Stimulated activated CD8-positive, alpha-beta memory T cell treated with anti-CD3 and anti-CD28 coated beads, Interleukin-7, amount 100 ng/mL, for 1 hour (primary cell): Measurements from ENCODE around the gene TRAPPC11.
"Not testable (repeated sequence)": the region's sequence is repeated elsewhere in the genome, so short reads cannot be mapped to it uniquely, and the experiment has no call there.

Source experiments
- DNase-seq, 2 donors: peaks; one replicate each; pipeline ENCODE4 v3.0.0-alpha.2; 2020; ENCODE audit warnings: low read depth in 2 of 2

Gene TRAPPC11

DNA sequence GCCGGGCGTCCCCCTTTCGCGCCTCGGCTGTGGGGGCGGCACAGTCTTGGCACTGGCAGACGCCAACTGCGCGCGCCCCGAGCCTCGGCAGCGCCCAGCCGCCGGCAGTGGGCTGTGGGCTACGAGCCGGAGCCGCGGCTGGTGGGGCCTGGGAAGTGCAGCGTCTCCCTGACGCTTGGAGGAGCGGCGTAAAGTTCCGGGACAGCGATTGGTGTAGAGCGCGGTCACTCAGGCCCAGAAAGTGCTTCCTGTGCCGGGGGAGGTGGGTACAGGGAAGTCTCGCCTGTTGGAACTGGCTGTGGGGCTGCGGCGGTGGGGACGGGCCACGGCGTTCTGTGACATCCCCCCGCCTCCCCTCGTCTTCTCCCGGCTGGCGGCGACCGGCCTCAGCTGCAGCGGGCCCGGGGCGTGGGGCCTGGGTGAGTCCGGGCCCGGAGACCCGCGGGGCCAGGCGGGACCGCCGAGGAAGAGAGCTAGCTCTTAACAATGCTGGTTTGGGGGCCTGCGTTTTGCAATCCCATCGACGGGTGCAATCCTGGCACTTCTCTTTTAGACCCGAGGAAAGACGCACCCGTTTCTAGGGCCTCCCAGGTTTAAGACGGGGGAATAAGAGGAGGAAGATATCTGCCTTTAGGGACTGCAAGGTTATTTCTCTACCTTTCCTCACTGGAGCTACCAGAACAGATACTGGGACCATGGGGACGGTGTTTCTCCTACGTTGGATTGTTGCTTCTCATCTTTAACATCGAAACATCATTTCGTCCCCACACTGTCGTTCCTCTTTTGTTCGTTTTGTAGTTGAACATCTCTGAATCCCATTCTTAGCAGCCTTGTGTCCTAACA, at the start of gene TRAPPC11, which contains the start of gene RWDD4:
Gene TRAPPC11 (plus strand): TSS at position 265 of the 843 bp plus-strand sequence. CDS start 4,575 bp downstream, outside the sequence.
Gene RWDD4 (minus strand): TSS at position 157 of the 843 bp plus-strand sequence. CDS start 233 bp downstream, outside the sequence.
- DNase-seq = peak; percentile 89 to 90

DNA sequence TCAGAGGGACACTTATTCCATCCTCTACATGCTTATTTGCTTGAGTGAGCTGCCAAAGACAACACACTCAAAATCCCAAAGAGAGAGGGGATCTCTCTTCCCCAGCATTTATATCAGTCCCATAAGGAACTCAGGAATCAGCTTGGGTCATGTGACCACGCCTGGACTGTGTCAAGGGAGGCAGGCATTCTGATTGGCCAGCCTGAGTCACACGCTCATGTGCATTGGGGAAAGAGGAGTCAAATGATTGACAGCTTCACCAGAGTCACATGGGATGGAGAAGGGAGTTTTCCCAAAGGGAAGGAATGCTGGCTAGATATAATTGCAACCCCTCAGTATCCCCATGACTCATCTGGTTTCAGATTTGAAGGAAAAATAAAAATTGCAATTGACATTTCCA, 49.1 kb upstream of the TRAPPC11 start:
- no peak for DNase-seq

DNA sequence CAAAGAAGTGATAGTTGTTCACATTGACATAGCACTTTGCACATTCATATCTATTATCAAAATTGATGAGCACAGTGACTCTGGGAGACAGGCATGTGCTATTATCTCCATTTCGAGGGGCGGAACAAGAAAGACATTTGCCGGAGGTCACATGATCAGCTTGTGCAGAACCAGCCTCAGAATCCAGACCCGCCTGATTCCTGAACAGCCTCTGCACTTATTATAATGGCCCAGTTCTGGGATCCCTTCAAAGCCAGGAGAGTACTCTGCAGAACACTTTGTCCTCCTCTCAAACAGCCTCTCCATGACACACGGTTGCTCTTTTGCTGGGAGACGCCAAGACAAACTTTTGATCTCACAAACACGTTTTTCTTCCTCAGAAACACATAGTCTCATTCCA, 48.5 kb upstream of the TRAPPC11 start:
- no peak for DNase-seq

DNA sequence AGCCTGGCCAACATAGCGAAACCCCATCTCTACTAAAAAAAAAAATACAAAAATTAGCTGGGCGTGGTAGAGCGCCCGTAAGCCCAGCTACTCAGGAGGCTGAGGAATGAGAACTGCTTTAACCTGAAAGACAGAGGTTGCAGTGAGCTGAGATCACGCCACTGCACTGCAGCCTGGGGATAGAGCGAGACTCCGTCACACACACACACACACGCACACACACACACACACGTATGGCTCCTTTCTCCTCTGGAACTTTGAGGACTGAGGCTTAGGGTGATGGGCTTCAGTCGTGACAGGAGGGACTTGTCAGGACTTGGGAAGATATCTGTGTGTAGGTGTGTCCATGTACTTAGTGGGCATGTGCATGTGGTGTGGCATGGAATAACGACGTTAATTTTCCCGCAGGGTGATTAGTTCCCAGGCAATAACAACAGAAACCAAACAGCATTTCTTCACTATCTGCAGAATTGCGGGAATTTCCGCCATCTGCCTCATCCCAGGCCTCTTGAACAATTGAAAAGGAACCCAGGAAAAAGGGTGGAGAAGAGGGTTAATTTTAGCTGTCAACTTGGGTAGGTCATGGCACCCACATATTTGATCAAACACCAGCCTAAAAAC, 47.8 kb upstream of the TRAPPC11 start:
- DNase-seq = no peak

DNA sequence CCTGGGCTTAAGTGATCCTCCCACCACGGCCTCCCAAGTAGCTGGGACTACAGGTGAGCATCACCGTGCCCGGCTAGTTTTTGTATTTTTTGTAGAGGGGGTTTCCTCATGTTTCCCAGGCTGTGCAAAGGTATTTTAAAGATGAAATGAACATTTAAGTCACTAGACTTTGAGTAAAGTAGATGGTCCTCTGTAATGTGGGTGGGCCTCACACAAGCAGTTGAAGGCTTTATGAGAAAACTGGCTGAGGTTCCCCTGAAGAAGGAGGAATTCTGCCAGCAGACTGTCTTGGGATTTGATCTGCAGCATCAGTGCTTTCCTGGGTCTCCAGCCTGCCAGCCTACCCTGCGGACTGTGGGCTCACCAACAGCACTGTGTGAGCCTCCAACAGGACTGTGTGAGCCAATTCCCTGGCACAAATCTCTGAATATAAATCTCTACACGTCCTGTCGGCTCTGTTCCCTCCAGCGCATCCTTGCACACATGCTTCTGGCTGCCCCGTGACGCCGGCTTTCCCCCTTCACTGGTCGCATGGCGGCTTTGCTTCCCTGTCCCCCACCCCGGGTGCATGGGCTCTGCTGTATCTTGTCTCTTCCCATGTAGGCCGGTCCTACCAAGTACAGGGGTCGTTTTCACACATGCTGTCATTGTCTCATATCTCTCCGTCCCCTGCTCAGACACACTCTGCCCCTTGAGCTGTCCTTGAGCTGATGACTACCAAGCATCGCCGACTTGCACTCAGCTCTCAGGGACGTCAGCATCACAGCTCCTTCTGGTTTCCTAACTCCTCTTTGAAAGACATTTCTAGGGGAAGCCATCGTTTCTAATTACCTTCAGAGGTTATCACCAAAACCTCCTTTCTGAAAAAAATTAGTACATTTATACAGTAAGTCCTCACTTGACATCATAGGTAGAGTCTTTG, 46.5 kb upstream of the TRAPPC11 start:
- DNase-seq = no peak

DNA sequence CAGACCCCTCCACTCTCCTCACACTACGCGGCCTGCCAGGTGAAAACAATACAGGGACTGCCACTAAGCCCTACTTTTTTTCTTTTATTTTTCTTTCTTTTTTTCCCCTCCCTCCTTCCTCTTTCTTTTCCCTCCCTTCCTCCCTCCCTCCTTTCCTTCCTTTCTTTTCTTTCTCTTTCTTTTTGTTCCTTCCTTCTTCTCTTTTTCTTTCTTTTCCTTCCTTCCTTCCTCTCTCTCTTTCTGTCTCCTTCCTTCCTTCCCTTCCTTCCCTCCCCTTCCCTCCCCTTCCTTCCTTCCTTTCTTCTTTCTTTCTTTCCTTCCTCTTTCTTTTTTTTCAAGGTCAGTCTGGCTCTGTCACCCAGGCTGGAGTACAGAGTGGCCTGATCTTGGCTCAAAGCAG, 42.0 kb upstream of the TRAPPC11 start:
- no peak for DNase-seq

DNA sequence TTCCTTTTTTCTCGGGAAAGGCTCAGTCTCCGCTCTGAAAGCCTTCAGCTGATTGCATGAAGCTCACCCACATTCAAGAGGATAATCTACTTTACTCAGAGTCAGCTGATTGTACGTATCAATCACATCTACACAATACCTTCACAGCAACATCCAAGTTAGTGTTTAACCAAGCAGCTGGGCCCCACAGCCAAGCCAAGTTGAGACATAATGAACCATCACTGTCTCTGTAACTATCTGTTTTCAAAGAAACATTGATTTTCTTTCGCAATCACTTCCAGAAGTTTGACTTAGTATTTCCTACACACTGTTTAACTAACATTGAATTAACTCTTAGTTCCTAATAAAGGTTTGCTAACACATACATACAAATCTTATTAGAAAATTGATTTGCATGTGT, 40.4 kb upstream of the TRAPPC11 start:
- DNase-seq = no peak

DNA sequence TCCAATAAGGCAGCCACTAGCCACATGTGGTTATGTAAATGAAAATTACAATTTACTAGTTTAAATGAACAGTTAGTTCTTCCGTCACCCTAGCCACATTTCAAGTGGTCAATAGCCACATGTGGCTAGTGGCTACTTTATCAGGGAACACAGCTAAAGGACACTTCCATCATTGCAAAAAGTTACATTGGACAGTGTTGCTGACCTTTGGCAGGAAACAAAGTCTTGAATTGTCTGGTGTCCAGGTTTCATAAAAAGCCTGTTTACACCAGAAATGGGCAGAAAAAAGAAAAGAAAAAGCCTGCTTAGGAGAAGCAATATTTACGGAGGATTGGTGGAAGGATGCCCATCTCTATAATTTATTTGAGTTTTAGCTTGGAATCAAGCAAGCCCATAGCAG, 38.7 kb upstream of the TRAPPC11 start:
- DNase-seq = no peak

DNA sequence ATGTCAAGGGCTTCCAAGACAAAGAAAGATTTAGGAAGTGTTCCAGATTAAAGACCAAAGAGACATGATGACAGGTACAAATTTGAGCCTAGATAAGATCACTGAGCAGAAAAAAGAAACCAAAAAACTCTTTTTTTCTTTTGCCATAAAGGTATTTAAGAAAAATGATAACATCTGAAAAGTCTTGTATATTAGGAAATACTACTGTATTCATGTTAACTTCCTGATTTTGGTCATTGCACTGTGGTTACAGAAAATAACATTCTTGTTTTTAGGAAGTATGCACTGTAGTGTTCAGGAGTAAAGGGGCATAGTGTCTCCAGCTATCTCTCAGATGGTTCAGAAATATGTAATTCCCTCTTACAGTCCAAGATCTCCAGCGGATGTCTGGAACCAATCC, 37.2 kb upstream of the TRAPPC11 start:
- no peak for DNase-seq

DNA sequence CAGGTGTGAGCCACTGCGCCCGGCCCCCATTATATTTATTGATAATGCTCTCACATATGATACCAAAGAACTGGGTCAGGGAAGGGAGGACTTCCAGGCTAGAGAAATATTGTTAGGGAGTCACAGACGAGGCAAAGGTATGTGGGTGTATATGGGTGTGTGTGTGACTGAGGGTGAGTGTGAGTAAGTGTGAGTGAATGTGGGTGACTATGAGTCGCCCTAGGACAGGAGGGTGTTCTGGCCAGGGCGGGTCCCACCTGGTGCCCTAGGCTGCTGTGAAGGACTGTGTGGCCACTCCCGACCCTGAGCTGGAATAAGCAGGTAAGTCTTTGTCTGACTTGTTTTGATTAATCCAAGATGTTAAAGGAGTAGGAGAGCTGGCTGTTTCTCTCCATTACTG, 34.5 kb upstream of the TRAPPC11 start:
- DNase-seq = no peak

DNA sequence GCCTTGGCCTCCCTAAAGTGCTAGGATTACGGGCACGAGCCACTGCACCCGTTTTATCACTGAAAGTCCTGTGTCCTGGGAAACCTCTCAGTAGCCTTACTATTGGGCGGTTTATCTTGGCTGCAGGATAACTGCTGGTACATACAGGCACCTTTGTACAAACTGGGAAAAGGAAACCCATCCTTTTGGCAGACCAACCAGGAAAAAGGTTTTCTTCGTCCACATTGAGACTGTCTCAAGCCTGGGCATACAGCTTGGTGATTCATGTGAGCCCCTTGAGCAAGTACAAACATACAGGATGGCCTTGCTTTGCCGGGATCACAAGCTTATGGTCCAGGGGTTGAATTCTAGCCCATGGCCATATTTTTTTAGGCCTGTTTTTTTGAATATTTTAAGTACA, 32.9 kb upstream of the TRAPPC11 start:
- no peak for DNase-seq

DNA sequence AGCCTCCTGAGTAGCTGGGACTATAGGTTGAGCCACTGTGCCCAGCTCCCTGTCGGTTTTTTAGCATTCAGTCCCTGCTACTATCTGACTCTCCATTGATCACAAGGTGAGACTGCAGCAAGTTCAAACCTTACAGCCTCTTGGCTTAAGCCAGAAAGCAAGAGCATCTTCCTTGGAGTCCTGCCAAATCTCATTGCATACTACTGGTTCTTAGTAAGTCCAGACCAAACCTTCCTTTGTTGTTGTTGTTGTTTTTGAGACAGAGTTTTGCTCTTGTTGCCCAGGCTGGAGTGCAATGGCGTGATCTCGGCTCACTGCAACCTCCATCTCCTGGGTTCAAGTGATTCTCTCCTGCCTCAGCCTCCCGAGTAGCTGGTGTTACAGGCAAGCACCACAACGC, 31.8 kb upstream of the TRAPPC11 start:
- DNase-seq = not testable (repeated sequence)

DNA sequence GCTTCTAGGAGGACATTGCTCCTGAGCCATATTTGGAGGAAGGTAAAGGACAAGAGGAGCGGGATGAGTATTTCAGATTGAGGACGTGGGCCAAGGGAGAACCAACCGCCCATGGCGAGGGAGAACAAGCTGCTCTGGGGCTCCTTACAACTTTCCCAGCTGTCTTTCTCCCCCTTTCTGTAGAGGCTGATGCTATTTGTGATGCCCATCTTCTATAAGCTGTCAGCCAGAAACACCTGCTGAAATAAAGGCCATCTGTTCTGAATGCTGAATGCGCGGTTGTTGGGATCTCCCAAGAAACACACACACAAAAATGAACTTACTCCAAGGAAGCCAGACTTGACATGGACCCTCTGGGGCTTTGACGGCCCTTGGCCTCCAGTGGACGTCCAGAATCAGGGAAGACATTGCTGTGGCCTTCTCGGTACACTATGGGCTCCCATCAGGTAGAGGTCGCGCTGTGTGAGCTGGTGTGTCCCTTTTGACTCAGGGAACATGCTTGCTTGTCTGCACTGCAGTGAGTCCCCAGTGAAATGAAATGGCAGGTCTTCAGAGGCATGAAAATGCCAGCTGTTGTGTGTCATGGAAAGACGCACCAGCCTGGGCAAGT, 31.0 kb upstream of the TRAPPC11 start:
- no peak for DNase-seq

DNA sequence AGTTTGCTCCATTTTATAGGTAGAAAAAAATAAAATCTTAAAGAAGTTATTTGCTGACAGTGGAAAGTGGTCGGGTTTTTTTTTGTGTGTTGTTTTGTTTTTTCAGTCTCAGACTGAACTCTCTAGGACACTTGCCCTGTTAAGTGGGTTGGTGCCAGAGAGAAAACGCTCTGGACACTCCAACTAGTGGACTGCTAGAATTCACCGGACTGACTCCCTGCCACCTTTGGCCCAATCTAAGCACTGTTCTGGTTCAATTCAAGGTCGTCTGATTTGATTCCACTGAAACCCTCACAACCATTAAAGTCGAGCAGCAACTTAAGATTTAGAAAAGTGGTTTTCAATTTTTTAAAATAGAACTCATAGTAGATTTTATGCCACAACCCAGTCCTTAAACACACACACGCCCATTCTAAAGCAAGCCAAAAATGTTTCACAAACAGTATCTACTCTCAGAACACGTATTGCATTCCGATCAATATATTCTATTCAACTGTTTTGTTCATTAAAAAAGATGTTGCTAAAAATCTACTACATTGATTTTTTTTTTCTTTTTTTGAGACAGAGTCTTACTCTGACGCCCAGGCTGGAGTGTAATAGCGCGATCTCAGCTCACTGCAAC, 27.4 kb upstream of the TRAPPC11 start:
- DNase-seq = no peak

DNA sequence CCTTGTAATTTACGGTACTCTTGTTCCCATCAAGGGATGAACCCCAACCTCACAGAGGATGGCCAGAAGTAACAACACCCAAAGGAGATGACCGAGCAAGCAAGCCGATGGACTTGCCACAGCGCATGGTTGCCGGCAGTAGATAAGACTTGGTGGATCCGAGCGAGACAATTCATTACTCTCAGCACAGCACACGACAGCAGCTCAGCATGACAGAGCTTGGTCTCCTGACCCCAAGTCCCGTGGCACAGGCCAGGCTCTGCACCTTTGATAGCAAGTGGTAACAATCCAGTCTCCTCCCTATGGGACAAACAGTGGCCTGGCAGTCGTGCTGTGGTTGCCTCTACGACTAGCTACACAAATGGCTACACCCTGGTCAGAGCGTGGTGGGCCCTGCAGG, 26.4 kb upstream of the TRAPPC11 start:
- DNase-seq = no peak

DNA sequence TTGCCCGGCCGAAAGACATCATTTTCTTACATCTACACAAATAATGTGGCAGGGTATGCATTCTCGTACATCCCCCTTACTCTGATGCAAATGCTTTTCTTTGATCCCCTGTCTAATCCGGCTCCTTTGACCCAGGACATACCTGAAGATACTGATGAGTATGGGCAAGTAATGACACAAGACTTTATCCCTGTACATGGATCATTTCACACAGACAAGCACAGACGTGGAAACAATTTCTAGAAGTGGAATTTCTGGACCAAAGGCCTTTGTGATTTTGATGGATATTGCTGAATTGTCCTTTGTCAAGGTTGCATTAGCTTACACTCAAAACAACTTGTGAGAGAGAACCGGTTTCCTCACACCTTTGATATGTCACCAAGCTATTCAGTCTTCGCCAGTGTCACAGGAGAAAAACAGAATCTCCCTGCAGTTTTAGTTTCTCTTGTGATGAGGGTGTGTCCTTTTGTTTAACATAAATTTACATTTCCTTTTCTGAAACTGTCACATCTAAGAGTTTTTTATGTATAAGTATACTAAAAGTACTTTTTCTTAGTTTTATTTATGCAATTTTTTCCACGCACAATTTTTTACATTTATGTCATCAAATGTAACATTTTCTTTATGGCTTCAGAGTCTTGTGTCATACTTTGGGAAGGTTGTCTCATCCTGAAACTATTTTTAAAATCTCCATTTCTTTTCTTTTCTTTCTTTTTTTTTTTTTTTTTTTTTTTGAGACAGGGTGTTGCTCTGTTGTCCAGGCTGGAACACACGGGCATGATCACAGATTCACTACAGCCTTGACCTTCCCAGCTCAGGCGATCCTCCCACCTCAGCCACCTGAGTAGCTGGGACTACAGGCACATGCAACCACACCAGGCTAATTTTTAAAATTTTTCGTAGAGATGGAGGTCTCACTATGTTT, 25.4 kb upstream of the TRAPPC11 start:
- no peak for DNase-seq

DNA sequence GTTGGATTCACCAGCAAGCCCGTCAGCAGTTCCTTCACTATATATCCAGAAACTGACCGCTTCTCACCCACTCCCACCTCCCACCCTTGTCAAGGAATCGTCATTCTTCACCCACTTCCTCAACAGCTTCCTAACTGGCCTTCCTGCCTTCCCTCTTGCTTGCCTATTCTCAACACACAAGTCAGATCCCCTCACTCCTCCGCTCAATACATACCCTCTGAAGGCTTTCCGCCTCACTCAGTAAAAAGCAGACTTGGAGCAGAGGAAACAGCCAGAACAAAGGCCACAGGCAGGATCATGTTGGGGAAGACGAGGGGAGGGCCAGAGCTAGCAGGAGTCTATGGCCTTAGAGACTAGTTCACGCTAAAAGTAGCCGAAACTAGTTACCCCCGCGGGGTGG, 23.8 kb upstream of the TRAPPC11 start:
- no peak for DNase-seq

DNA sequence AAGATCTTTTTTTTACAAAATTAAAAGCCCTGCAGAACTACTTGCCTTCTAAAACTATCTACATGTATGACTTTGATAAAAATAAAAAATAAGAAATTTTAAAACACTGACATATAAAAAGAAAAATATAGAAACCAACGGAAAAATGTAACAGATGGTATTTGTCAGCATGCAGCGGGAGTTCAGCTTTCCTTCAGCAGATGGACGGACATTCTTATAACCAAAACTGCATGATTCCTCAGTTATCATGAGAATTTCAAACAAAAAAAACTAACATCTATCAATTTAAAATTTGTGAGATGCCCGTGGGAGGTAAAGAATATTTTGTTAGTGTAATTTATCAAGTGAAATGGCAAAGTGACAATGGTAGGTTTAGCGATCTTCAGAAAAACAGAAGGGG, 23.4 kb upstream of the TRAPPC11 start:
- DNase-seq = no peak

DNA sequence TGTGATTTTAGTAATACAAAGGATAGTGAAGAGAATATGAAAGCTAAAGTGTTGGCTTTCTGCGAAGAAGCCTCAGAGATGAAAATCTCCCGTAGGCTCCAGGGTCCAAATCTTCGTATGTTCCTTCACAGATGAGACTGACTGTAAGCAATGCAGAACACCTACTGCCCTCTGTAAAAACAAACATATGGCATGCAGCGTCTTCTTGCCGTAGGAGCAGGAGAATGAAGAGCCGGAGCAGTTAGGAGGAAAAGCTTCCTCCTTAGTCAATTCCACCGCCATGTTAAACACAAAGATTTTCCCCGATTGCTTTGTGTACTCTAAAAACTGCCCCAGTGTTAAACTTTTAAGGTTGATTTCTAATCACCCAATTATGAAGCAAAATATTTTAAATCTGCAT, 22.6 kb upstream of the TRAPPC11 start:
- DNase-seq = no peak

DNA sequence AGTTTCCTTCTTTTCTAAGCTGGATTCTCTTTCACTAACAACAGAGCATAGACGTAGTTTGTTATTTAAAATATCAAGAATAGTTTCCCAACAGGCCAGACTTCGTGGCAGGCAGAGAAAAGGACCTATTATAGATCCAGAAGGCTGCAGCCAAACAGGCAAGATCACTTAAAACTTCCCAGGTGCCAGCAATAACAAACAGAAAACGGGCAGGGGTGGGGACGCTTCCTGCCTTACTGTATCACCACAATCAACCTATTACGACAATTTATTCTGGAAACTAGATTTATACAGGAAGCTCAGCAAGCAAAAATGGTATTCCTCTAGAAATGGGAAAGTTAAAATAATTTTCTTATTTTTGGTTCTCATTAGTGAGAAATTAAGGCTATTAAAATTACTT, 22.2 kb upstream of the TRAPPC11 start:
- no peak for DNase-seq
